Epithelial cell of esophagus (primary cell): ENCODE measurements around the gene TLE3.
A peak's percentile ranks its signal among the peaks of the same experiment; 100 is the strongest.

Experiments used
- DNase-seq: peaks from one replicate; pipeline ENCODE4 v3.0.0; 2010; ENCODE audit warnings: low read depth
- H3K4me3 ChIP-seq: 2 replicates; pipeline ENCODE4 v1.5.1; 2011; ENCODE audit warnings: mild to moderate bottlenecking, low read length, control low read depth
- CTCF ChIP-seq: IDR thresholded peaks from 2 replicates; pipeline ENCODE4 v1.5.1; 2011; ENCODE audit warnings: low read depth, mild to moderate bottlenecking, low read length, control low read depth, inconsistent platforms; ENCODE audit not compliant: insufficient read depth; ENCODE audit errors: missing control alignments

The TLE3 gene

GRCh38 chr15:70133296-70133695 lies 35.6 kb upstream of the TLE3 start:
- H3K4me3 ChIP-seq: no peak overlapping the region
- no peak for DNase-seq
- no peak for TF ChIP-seq CTCF

GRCh38 chr15:70132571-70132970 lies 34.9 kb upstream of the TLE3 start:
- TF ChIP-seq CTCF: no peak
- H3K4me3 ChIP-seq: no peak overlapping the region
- no peak for DNase-seq

GRCh38 chr15:70132139-70132538 lies 34.4 kb upstream of the TLE3 start:
- no peak overlapping the region for H3K4me3 ChIP-seq
- no peak for DNase-seq
- no peak for TF ChIP-seq CTCF

- no peak overlapping the region for H3K4me3 ChIP-seq
- TF ChIP-seq CTCF: no peak
- no peak for DNase-seq
These were observed 30.9 kb upstream of the TLE3 start for GRCh38 chr15:70128414-70129140.

- H3K4me3 ChIP-seq: no peak overlapping the region
- DNase-seq: peak; percentile 9
- TF ChIP-seq CTCF: no peak
These were observed 30.2 kb upstream of the TLE3 start for GRCh38 chr15:70127770-70128413.

DNA sequence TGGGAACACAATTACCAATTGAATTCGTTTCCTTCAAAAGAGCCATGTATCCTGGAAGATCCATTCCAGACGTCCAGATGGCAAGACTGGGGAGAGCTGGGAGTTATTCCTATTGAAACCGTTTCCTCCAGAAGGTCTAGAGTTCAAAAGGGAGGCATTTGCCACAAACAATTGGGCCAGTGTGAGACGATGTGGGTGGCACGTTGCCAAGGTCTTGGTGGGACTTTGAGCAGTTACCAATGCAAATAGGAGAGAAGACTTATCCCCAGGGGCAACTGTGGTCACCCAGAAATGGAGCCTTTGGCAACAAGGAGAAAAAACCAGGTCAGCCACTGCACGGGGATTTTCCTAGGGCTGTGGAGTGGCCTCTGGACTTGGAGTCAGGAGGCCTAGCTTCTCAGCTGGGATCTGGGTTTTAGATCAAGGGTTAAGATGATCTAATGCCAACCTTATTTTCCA lies 29.6 kb upstream of the TLE3 start:
- TF ChIP-seq CTCF: no peak
- H3K4me3 ChIP-seq: no peak overlapping the region
- DNase-seq: no peak
